Measurements from ENCODE around the gene MGAT4A. TPM values are rescaled to one million over a fixed set of nuclear protein-coding genes. Genes with fewer than 3 reads are reported as not detected.

MGAT4A gene
- total and polyA plus RNA-seq, 9 of the 15 experiments (the other 6 are each of a cell fraction or from before 2014, with no cell fraction given) = 0.03 to 0.53 (median 0.18) TPM; not detected in 2

DNA sequence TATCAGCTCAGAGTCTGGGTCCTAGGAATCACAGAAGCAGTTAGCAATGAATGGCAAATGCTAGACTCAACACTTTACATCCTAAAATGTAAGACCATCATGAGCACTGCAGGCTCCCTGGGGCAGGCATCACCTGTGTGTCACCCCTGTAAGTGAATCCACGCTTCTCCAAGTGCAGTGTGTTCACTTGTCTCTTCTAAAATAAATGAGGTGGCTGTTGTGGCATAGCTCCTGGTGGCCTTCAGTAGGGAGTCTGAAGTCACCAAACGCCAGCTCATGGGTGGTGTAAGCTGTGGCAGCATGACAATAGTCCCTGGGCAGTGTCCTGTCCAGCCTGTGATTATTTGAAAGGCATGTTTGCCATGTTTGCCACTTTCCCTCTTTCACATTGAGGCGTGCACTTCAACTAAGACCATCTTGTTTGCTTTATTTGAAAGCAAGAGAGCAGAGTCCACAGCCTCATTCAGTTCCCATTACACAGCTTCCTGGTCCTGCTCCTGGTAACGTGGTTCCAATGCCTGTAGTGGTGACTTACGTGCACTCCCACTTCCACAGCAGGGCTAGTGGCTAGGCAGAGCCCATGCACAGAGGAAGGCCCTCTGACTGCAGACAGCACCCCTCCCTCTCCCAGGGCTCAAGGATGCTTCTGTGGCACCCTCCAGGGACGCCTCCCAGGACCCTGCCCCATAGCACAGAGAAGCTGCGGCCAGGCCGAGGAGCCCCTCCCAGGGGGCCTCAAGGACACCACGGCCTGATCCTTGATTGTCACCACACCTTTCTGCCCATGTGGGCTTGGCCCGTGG is 146.9 kb downstream of the MGAT4A start (continued):
- TF ChIP-seq, protein P1, sequence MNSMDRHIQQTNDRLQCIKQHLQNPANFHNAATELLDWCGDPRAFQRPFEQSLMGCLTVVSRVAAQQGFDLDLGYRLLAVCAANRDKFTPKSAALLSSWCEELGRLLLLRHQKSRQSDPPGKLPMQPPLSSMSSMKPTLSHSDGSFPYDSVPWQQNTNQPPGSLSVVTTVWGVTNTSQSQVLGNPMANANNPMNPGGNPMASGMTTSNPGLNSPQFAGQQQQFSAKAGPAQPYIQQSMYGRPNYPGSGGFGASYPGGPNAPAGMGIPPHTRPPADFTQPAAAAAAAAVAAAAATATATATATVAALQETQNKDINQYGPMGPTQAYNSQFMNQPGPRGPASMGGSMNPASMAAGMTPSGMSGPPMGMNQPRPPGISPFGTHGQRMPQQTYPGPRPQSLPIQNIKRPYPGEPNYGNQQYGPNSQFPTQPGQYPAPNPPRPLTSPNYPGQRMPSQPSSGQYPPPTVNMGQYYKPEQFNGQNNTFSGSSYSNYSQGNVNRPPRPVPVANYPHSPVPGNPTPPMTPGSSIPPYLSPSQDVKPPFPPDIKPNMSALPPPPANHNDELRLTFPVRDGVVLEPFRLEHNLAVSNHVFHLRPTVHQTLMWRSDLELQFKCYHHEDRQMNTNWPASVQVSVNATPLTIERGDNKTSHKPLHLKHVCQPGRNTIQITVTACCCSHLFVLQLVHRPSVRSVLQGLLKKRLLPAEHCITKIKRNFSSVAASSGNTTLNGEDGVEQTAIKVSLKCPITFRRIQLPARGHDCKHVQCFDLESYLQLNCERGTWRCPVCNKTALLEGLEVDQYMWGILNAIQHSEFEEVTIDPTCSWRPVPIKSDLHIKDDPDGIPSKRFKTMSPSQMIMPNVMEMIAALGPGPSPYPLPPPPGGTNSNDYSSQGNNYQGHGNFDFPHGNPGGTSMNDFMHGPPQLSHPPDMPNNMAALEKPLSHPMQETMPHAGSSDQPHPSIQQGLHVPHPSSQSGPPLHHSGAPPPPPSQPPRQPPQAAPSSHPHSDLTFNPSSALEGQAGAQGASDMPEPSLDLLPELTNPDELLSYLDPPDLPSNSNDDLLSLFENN (IDR thresholded peaks at IDR 0.05; ENCODE audit: low read depth in 2 of 2, low read length in 2 of 2) = no peak
- no peak for TF ChIP-seq KLF1 (tag; IDR thresholded peaks at IDR 0.05)
- TF ChIP-seq, protein P2, sequence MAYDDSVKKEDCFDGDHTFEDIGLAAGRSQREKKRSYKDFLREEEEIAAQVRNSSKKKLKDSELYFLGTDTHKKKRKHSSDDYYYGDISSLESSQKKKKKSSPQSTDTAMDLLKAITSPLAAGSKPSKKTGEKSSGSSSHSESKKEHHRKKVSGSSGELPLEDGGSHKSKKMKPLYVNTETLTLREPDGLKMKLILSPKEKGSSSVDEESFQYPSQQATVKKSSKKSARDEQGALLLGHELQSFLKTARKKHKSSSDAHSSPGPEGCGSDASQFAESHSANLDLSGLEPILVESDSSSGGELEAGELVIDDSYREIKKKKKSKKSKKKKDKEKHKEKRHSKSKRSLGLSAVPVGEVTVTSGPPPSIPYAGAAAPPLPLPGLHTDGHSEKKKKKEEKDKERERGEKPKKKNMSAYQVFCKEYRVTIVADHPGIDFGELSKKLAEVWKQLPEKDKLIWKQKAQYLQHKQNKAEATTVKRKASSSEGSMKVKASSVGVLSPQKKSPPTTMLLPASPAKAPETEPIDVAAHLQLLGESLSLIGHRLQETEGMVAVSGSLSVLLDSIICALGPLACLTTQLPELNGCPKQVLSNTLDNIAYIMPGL (CRISPR knock-in tag; IDR thresholded peaks at IDR 0.05) = no peak
- TF ChIP-seq SIX5 (IDR thresholded peaks at IDR 0.05; ENCODE audit: borderline replicate concordance in 1 of 2, insufficient read depth in 1 of 2, low read depth in 1 of 2, low read length in 2 of 2) = no peak

All from K562 (cell line).